ENCODE measurements around the gene IGLL1. TPM values are rescaled to one million over a fixed set of nuclear protein-coding genes. Genes with fewer than 3 reads are reported as not detected.

Gene IGLL1
- total and polyA plus RNA-seq, 12 donors = 0.17 to 0.48 TPM; not detected in 10

GRCh38 chr22:23533771-23534191, 46.3 kb downstream of the IGLL1 start:
- no peak for TF ChIP-seq CTCF (IDR thresholded peaks at IDR 0.05)
- TF ChIP-seq POLR2A (IDR thresholded peaks at IDR 0.05) = no peak
- Histone ChIP-seq H3K27ac (peak overlapping the region in 2 of 5 donors; percentile 41 to 73), H3K36me3 (replicated peaks in 1 of 2) (no peaks in the 10 kb centered on the region), H3K9me3 (replicated peaks in 1 of 3) (no peaks in the 10 kb centered on the region), H3K27me3 (no peaks in the 10 kb centered on the region), H3K4me1 (replicated peaks in 1 of 2) (peaks cover 0 to 4% of the 10 kb centered on the region in 2 donors), H3K4me3 (no peak overlapping the region)
- no peak for DNase-seq
- intact Hi-C loops (cut with DNase I) = loop anchor here (10.0 kb wide), 2 partner anchors 129 to 229 kb away; no protein-coding TSS in a partner anchor
- WGBS, 4 donors = 46 to 55% (median 50%) methylated on average over 7 to 8 of the region's 8 CpGs

- no peaks in the 10 kb centered on the region for H3K27me3 ChIP-seq
- no peaks in the 10 kb centered on the region for H3K36me3 ChIP-seq (replicated peaks in 1 of 2)
- H3K27ac ChIP-seq = peak overlapping the region in 2 of 5 donors; percentile 41 to 73
- H3K4me1 ChIP-seq (replicated peaks in 1 of 2) = peaks cover 0 to under 1% of the 10 kb centered on the region in 2 donors
- peak in 4 of 7 donors; percentile 37 to 55 (median 39) for DNase-seq
- no peak overlapping the region for H3K4me3 ChIP-seq
- WGBS, 4 donors = 33 to 34% (median 34%) methylated on average over 8 to 9 of the region's 9 CpGs
- no peaks in the 10 kb centered on the region for H3K9me3 ChIP-seq (replicated peaks in 1 of 3)
- TF ChIP-seq POLR2A (IDR thresholded peaks at IDR 0.05) = no peak
- TF ChIP-seq CTCF (IDR thresholded peaks at IDR 0.05) = peak in 5 of 6 experiments; percentile 21 to 56 (median 44)
- intact Hi-C loops (cut with DNase I) = loop anchor here (10.0 kb wide), 2 partner anchors 129 to 229 kb away; no protein-coding TSS in a partner anchor
Observed at GRCh38 chr22:23533328-23533762, 46.7 kb downstream of the IGLL1 start.

GRCh38 chr22:23532731-23533130, 47.4 kb downstream of the IGLL1 start:
- H3K27ac ChIP-seq = peak overlapping the region in 1 of 5 donors; percentile 73
- no peak for DNase-seq
- WGBS, 4 donors = 71 to 93% (median 83%) methylated on average over 3 to 5 of the region's 5 CpGs
- no peaks in the 10 kb centered on the region for H3K4me1 ChIP-seq (replicated peaks in 1 of 2)
- TF ChIP-seq POLR2A (IDR thresholded peaks at IDR 0.05) (no peak), CTCF (IDR thresholded peaks at IDR 0.05) (no peak)
- H3K27me3 ChIP-seq = no peaks in the 10 kb centered on the region
- H3K36me3 ChIP-seq (replicated peaks in 1 of 2) = no peaks in the 10 kb centered on the region
- H3K4me3 ChIP-seq = no peak overlapping the region
- no peaks in the 10 kb centered on the region for H3K9me3 ChIP-seq (replicated peaks in 1 of 3)
- intact Hi-C loops (cut with DNase I) = loop anchor here (10.0 kb wide), 2 partner anchors 128 to 228 kb away; no protein-coding TSS in a partner anchor

DNA sequence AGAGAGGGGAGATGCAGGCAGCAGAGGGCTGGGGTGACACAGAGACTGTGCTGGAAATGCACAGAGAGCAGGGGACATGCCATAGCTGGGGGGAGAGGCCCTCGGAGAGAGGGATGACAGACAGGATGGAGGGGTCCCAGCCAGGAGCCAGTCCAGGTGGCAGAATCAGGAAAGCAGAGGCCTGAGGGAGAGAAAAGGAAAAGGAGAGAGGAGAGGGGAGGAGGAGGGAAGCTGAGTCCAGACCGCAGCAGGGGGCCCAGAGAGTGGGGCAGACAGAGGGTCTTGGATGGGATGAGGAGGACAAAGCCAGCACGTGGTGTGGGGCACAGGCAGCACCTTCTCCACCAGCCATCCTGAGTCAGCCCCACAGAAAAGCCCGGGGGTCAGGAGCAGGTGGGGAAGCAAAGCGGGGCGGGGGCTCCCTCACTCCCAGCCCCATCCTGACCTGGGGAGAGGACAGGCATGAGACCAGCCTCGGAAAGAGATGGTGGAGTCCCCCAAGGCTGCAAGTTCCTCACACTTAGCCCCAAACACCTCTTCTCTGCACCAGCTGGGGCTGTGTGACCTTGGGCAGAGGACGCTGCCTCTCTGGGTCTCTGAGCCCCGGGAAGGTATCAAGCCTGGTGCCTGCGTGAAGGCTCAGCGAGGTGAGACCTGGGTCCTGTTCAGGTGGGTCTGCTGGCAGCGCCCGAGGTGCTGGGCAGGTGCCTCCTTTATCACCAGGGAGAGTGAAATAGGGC, 48.0 kb downstream of the IGLL1 start:
- no peak overlapping the region for H3K27ac ChIP-seq
- H3K4me3 ChIP-seq = no peak overlapping the region
- no peak for DNase-seq
- H3K9me3 ChIP-seq (replicated peaks in 1 of 3) = no peaks in the 10 kb centered on the region
- H3K27me3 ChIP-seq = no peaks in the 10 kb centered on the region
- no peaks in the 10 kb centered on the region for H3K4me1 ChIP-seq (replicated peaks in 1 of 2)
- H3K36me3 ChIP-seq (replicated peaks in 1 of 2) = no peaks in the 10 kb centered on the region
- 72 to 82% (median 77%) methylated on average over 10 to 13 of the region's 13 CpGs for WGBS, 4 donors
- intact Hi-C loops (cut with DNase I) = loop anchor here (10.0 kb wide), 2 partner anchors 127 to 227 kb away; no protein-coding TSS in a partner anchor
- TF ChIP-seq POLR2A (IDR thresholded peaks at IDR 0.05) (no peak), CTCF (IDR thresholded peaks at IDR 0.05) (no peak)

All from adrenal gland (tissue), 12 donors.